HG03432 (cell line): ENCODE data around the gene RNF14.
"Not testable (repeated sequence)": the region's sequence is repeated elsewhere in the genome, so short reads cannot be mapped to it uniquely, and the experiment has no call there.

Source experiments
- ATAC-seq: cut with Tn5 transposase; IDR thresholded peaks from one replicate; pipeline ENCODE4 v1.9.1; 2021; ENCODE audit warnings: mild to moderate bottlenecking, moderate library complexity; ENCODE audit not compliant: unreplicated experiment

The RNF14 gene

GRCh38 chr5:142013734-142014521 is 45.0 kb downstream of the RNF14 start:
- no peak for ATAC-seq

GRCh38 chr5:142014911-142015584 is 46.1 kb downstream of the RNF14 start:
- peak; percentile 28 for ATAC-seq

- peak; percentile 37 for ATAC-seq
These were observed 47.1 kb downstream of the RNF14 start for GRCh38 chr5:142015781-142016533.

- peak; percentile 35 for ATAC-seq
These were observed 47.7 kb downstream of the RNF14 start for GRCh38 chr5:142016556-142016955.

- peak; percentile 41 for ATAC-seq
These were observed 49.0 kb downstream of the RNF14 start for GRCh38 chr5:142017832-142018427.

- ATAC-seq, result no peak
These were observed 51.3 kb downstream of the RNF14 start for GRCh38 chr5:142020122-142020659.

- no peak for ATAC-seq
These were observed 54.9 kb downstream of the RNF14 start for GRCh38 chr5:142023836-142024235.

GRCh38 chr5:142024771-142025304 is 55.9 kb downstream of the RNF14 start:
- peak; percentile 100 for ATAC-seq

GRCh38 chr5:142025637-142026036 is 56.7 kb downstream of the RNF14 start:
- no peak for ATAC-seq

GRCh38 chr5:142032150-142032549 is 63.2 kb downstream of the RNF14 start:
- ATAC-seq, result no peak

- no peak for ATAC-seq
These were observed 64.1 kb downstream of the RNF14 start for GRCh38 chr5:142032747-142033631.

GRCh38 chr5:142033632-142034567 is 65.0 kb downstream of the RNF14 start:
- not testable (repeated sequence) for ATAC-seq

GRCh38 chr5:142034994-142035393 is 66.1 kb downstream of the RNF14 start:
- no peak for ATAC-seq

GRCh38 chr5:142036918-142037317 is 68.0 kb downstream of the RNF14 start:
- no peak for ATAC-seq

GRCh38 chr5:142037599-142037998 is 68.7 kb downstream of the RNF14 start:
- not testable (repeated sequence) for ATAC-seq

GRCh38 chr5:142038735-142039134 is 69.8 kb downstream of the RNF14 start:
- ATAC-seq, result no peak
